GM18511 (cell line): ENCODE results near the gene JADE1.

ENCODE experiments used
- ATAC-seq: cut with Tn5 transposase; IDR thresholded peaks from one replicate; pipeline ENCODE4 v1.9.1; 2021; ENCODE audit warnings: mild to moderate bottlenecking, moderate library complexity; ENCODE audit not compliant: unreplicated experiment

The JADE1 gene

DNA sequence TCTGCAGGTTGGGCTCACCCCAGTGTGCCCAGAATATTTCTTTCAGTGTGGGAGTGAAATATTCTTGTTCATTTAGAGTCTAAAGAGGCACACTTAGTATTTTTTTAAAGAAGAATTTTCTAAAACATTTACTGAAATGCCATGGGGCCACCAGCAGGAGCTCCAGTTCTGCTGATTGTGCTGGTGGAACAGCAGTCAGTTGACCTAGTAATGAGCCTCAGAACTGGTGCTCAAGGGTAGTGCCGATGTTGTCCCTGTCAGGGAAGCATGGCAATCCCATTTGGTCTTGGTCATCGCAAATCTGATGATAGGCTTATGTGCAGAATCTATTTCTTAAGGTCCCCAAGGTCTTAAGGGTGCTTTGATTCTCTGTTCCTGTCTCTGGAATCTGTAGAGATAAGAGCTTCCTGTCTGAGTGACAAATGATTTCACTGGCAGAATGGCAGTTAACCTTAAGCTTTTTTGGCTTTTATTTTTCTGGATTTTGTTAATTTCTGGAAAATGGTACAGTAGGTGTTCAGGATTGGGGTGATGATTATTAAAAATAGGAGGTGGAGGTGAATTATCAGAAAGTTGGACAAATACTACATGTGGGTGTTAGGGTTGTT is 31.3 kb downstream of the JADE1 start:
- ATAC-seq, result no peak

DNA sequence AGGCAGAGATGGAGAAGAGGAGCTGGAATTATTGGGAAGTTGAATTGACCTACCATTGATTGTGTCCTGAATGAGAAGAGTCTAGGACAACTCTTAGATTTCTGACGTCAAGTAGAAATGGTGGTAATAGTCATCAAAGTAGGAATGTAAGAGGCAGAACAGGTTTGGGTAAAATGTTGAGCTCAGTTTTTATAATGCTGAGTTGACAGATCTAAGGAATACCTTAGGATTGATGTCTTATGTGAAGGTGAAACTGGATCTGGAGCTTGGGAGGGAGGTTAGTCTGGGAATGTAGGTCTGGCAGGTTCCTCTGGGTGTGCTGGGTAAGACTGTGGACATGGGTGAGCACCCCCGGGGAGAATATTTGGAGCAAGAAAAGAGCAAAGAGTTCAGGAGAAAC is 31.9 kb downstream of the JADE1 start:
- ATAC-seq, result no peak

DNA sequence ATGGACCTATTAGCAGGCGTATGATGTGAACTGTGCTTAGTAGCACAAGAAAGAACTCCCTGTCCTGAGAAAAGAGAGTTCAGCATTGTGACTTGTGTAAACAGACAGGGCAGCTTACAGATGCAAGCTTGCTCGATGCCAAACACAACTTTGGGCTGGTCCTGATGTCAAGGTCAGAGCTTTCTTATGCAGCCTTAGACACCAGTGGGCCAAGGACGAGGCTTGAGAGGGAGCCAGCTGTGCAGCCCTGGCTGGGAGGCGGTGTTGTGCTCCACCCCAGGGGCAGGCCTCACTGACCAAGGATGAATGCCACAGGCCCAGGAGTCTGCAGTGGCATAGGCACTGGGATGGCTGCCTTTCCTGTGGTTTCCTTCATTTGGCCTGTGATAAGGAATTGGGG is 35.4 kb downstream of the JADE1 start:
- no peak for ATAC-seq

DNA sequence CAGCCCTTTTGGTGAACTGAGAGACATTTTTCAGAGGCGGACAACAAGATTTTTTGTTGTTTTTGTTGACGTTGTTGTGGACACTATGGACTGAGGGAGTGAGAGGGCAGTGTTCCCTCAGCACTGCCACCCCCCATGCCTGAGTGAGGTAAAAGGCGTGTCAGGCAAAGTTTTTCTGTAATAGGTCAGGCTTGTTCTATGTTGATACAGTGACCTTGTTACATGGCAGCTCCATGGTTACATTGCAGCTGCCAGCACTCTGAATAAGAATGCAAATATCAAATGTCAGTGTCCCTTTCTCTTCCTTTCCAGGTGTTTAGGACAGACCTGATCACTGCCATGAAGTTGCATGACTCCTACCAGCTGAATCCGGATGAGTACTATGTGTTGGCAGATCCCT is 36.6 kb downstream of the JADE1 start:
- ATAC-seq, result no peak

DNA sequence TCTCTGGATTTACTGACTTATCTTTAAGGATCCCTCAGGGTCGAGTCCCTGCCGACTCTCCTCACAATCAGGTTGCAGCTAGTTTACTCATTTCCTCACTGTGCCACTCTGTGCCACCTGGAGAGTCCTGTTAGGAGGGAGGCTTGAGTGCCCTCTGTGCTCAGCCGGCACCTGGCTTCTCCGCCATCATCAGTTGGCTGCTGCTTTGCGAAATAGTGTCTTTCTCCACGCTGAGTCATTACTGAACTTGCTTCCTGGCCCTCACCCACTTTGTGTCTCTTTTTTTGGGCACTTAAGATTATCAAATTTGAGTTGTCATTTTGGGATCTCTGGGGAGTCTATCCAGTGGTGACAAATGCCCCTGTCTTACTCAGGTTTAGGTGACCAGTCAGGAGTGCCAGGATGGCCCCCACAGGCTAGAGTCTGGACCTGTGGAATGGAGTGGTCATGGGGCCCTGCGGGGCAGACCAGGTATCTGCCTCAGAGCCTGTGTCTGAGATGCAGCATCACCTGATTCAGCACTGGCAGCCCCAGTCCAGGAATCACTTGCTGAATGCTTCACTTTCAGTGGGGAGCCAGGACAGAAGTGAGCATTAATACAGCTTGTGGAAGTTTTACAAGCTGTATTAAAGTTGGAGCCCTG is 37.7 kb downstream of the JADE1 start:
- ATAC-seq, result no peak

DNA sequence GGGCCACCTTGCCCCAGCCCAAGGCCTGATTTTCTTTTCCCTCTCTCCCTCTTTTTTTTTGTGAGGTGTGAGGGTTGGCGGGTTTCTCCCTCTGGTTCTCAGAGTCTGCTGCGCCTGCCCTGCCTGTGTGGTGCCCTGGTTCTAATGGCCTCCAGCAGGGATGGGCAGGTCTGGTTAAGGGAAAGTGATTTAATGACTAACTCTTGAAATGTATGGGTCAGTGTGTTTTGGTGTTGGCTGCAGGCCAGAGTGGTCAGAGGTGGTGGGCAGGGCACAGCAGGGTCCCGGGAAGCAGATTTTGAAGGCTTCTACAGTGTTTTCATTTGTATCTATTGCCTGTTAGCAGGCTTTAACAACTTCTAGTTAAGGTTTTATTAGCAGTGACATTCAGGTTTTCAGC is 39.0 kb downstream of the JADE1 start:
- ATAC-seq, result no peak

DNA sequence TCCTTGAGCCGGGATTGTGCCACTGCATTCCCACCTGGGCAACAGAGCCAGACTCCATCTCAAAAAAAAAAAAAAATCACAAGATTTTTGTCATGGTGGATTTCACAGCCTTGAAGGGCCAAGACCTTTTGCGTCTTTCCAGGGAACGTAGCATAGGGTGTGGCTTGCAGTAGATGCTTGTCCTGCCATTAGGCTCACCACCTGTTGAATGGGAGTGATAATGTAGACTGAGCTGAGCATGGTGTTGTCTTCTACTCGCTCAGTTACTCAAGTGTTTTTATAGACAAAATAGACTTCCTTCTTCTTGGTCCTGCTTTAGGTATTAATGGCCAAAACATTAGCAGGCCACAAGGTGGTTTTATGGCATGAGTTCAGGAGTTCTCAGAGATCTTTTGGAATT is 40.8 kb downstream of the JADE1 start:
- ATAC-seq, result no peak

DNA sequence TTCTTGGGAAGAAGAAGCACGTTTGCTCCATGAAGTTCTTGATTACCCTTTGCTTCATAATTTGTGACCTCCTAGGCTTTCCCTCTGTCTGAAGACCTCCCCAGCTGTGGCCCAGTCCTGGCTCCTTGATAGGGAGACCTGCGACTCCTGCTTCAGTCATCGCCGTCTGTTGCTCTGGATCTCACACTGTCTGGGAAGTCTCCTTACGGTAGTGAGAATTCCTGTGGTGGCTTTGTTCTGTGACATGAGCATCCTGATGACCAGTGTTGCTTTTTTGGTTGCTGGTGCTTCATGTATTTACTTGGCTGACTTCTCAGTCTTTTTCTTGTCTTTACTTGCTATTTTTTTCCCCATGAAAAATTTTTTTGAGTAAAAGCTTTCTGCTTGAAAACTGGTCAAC is 44.2 kb downstream of the JADE1 start:
- ATAC-seq, result no peak

DNA sequence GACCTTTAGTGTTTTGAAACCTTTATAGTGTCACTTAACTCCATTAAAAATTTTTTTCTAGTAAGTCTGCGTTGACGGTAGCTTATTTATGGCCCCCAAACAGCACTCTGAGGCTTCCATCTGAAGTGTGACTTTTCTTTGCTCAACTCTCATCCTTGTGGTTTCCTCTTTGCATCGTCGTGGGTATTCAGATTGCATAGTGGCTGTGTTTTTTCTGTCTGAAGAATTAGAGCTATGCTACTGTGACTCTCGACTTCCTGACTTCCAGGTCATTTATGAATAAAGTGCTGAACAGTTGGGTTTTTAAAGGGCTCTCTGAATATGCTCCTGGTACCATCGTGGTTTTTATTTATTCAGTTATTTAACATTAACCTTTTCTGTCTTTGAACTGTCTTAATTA is 44.9 kb downstream of the JADE1 start:
- ATAC-seq, result peak; percentile 88

DNA sequence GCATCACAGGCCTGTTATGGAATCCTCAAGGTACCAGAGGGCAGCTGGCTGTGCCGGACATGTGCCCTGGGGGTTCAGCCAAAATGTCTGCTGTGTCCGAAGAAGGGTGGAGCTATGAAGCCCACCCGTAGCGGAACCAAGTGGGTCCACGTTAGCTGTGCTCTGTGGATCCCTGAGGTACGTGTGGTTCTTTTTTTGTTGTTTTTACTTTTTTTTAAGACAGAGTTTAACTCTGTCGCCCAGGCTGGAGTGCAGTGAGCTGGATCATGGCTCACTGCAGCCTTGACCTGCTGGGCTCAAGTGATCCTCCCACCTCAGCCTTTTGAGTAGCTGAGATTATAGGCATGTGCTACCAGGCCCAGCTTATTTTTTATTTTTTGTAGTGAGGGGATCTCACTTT is 46.1 kb downstream of the JADE1 start:
- no peak for ATAC-seq

DNA sequence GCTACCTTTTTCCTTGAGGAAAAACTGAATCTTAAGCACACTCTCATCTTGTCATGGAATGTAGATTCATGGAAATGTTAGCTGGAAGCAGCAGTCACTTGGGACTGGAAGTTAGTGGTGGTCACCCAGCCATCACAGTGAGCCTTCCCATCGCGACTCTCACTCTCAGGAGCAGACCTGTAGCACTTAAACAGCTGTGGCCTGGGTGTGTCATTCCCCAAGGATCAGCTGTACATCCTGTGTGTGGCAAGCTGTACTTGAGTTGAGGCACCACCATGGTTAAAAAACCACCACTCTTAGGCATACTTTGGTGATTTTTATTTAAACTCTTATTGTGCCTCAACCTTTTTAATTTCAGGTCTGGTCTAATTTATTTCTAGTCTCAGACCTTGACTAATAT is 46.7 kb downstream of the JADE1 start:
- no peak for ATAC-seq

DNA sequence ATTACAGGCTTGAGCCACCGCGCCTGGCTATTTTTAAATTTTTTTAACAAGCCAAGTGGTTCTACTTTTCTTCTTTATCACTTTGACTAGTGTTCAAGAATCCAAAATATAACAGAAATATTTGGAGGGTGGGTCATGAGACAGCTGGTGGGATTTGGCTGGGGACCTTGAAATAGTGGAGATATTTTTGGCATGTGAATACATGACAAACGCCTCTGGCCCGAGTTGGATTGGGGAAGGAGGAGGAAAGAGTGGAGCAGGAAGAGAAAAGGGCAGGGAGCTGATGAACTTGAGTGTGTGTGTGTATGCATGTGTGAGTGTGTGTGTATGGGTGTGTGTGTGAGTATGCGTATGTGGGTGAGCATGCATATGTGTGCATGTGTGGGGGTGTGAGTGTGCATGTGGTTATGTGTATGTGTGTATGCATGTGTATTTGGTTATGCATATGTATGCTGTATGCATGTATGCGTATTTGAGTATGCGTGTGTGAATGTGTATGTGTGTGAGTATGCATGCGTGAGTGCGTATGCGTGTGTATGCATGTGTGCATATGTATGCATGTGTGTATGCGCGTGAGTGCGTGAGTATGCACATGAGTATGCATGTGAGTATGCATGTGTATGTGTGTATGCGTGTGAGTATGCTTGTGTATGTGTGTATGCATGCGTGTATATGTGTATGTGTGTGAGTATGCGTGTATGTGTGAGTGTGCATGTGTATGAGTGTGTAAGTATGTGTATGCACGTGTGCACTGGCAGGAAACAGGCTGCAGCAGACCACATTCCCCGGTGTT is 49.6 kb downstream of the JADE1 start:
- ATAC-seq, result no peak

DNA sequence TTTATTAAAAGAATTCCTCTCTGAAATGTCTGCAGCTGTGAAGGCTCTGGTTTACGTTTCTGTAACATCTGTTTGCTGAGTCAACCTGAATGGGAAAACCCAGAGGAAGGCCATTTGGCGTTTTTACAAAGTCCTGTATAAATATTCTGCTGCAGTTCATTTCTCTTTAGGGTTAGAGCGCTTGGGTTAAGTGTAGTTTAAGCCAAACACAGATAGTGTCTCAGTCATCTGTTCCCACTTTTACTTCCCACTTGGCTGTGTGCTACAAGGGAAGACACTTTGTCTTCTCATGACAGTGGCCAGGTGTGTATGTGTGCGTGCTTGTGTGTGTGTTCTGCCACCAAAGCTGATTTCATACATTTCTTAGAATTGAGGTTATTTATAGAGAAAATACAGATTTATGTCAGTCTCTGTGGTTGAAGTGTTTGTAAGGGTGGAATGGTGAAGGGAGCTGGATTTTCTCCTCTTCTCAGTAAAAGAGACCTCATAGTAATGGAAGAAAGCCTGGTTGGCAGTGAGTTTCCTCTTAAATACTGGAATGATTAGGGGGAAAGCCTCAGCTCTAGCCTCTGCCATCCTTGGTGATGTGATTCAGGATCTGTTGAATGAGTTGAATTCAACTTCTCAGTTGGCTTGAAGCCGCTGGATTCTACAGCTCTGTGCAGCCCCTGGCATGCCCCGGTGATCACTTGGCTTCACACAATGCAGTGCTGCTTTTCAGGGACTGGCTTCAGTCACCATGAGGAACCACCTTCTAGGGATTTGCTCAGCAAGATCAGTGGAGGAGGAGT is 50.6 kb downstream of the JADE1 start:
- no peak for ATAC-seq

DNA sequence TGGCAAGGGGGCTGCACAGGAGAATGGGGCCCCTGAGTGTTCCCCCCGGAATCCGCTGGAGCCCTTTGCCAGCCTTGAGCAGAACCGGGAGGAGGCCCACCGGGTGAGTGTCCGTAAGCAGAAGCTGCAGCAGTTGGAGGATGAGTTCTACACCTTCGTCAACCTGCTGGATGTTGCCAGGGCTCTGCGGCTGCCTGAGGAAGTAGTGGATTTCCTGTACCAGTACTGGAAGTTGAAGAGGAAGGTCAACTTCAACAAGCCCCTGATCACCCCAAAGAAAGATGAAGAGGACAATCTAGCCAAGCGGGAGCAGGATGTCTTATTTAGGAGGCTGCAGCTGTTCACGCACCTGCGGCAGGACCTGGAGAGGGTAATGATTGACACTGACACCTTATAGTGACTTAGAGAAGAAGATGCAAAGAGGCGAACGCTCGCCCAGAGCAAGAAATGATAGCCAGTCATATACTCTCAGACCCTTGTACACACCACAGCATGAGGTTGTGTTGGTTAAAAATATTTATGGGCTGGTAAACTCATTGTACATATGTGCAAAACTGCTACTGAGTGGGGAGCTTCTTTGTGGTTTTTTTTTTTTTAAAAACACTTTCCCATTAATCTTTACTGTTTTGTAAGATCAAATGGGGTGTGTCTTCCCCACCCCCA is 52.5 kb downstream of the JADE1 start:
- ATAC-seq, result peak; percentile 18

DNA sequence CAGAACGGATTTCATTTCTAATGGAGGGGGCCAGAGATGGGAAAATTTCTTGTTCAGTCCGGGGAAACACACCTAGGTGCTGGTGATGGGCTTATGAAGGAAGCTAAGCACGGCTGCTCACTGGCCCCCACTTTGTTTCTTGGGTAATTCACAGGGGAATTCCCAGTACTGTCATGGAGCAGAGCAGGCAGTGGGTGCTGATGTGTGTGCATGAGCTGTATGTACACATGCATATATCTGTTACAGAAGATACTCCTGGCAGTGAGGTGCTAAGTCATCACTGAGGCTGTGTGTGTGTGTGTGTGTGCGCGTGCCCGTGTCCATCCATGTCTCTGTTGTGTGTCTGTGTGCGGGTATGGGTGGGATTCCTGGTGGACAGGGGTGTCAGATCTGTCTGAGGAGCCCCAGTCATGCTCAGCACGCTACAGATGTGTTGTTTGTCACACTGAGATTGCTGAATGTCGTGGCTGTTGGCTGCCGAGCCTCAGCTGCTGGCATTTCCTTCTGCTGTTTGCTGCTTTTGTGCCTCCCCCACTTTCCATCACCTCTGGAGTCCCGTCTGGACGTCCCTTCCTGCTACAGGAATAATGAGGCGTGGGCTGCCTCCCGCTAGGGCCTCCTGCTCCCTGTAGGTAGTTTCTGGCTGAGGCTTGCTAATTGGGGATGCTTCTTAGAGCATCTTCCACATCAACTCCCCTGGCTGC is 53.3 kb downstream of the JADE1 start:
- ATAC-seq, result peak; percentile 72

DNA sequence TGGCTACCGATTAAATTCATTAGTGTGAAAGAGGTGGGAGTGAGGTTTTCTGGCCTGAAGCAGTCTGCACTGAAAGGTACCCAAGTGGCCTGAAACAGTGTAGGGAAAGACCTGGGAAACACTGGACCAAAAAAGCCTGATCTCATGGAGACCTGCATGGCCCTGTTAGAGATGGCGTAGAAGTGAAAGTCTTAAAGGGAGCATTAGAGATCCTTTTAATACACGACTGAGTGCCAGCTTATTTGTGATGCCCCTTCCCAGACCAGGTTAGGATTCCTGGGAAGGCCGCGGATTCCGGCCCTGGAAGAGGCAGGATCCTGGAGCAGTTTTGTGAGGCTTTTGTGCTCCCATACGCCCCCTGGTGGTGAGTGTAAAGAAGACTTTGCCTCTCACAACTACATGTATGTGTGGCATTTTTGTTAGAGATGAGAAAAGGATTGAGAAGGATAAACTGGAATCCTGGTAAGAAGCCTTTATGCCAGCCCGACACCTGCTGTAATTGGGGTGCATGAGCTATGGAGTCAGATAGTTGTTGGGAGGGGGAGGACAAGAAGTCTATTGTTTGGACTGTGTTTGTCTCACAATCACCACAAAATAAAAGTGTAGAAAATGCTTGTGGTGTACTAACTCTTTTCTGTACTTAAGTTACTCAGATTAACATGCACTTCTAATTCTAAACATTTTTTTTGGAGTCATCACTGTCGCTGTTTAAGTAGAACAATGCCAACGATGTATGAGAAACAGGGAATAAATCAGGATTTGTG is 54.0 kb downstream of the JADE1 start:
- ATAC-seq, result peak; percentile 34

DNA sequence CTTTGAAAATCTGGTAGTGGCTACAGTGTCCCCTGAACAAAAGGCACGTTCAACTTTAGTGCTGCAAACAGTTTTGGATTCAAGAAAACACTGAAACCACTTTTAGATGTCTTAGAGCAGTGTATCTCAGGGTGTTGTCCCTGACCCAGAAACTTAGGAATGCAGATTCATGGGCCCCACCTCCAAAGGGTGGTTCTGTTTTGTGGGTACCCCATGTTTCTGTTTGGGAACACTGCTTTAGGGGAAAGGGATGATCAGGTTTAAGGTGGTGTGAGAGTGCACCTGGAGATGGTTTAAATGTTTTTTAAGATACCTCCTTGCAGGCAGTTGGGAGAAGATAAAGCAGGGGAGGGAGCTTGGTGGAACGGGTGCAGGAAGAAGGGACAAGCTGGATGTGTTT is 55.6 kb downstream of the JADE1 start:
- no peak for ATAC-seq

DNA sequence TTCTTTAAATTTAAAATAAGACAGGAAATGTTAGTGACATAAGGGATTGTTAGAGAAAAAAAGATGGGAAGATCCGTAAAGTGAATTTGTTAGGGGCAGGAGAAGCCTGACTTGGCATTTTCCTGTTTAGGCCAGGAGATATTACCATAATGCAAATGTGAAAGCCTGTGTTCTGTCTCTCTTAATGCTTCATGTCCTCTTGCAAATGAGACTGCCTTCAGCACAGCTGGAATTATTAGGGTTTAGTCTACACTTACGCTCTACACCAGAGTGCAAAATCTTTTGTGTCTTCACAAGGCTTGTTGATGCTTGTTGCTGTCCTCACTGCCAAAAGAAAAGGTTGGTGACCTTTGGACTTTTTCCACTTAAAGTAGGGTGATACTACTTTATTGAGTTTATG is 56.8 kb downstream of the JADE1 start:
- no peak for ATAC-seq

DNA sequence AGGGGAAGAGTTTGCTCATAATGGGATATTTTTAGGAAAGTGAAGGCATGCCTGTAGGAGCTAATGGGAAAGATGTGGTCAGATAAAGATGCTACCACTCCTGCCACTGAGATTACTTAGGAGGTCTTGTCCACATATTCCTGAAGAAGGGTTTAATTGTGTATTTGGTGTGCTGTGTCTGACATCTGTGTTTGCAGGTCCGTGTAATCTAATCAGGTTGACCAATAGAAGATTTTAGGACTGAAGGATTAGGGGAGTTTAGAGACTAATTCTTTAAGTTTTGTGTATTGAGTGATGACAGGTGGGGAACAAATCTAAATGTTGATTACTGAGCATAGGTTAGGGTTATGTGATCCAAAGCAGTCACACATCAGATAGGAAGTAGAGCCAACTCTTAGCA is 57.2 kb downstream of the JADE1 start:
- no peak for ATAC-seq

DNA sequence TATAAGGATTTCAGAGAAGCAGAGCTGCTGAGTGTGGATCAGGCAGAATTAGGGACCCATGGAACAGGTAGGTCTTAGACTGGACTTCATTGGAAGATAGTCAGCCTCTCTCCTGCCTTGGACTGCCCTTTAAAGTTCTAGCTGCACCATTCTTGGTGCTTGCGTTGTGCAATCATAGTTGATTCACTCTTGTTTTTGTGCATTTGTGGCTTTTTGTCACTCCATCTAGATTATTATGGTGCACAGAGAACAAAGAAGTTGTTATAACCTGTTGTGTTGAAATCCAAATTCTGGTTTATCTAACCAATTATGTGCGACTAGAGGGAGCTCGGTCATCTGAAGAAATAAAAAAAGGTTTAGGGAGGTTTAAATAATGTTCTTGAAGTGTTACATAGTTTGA is 59.3 kb downstream of the JADE1 start:
- ATAC-seq, result no peak
